Activated T-cell treated with anti-CD3 and anti-CD28 coated beads, Interleukin-2, amount 50 U/mL, for 4 hours (primary cell): ENCODE results near the gene LRP6. TPM values are rescaled to one million over a fixed set of nuclear protein-coding genes. Genes with fewer than 3 reads are reported as not detected.
A peak's percentile ranks its signal among the peaks of the same experiment; 100 is the strongest.
"Not testable (repeated sequence)": the region's sequence is repeated elsewhere in the genome, so short reads cannot be mapped to it uniquely, and the experiment has no call there.

Source experiments
- ATAC-seq, 2 donors: fragments of 200-7000 bp; cut with Tn5 transposase; one replicate each; pipeline ENCODE4 v1.10.0; 2021
- DNase-seq: peaks from one replicate; pipeline ENCODE4 v3.0.0-alpha.2; 2020
- H3K27me3 Mint-ChIP-seq: one replicate; pipeline ENCODE4 v1.8.0; 2021; ENCODE audit warnings: low read depth, mixed read lengths
- H3K36me3 Mint-ChIP-seq: one replicate; pipeline ENCODE4 v1.8.0; 2022; ENCODE audit warnings: mixed read lengths; ENCODE audit not compliant: insufficient read depth
- H3K4me1 Mint-ChIP-seq: one replicate; pipeline ENCODE4 v1.8.0; 2021; ENCODE audit warnings: low read depth, mixed read lengths
- H3K4me3 Mint-ChIP-seq: one replicate; pipeline ENCODE4 v1.8.0; 2021; ENCODE audit warnings: mild to moderate bottlenecking, moderate library complexity, mixed read lengths
- H3K9me3 Mint-ChIP-seq: one replicate; pipeline ENCODE4 v1.8.0; 2021; ENCODE audit warnings: mixed read lengths
- total RNA-seq, 3 donors: library from RNA; stranded (reverse); gene quantifications; one replicate each; pipeline ENCODE4 v1.2.1, GENCODE V29; 2021

LRP6 gene
- 1 to 10 TPM; 4.8 to 8.0 (median 7.9) TPM for total RNA-seq

DNA sequence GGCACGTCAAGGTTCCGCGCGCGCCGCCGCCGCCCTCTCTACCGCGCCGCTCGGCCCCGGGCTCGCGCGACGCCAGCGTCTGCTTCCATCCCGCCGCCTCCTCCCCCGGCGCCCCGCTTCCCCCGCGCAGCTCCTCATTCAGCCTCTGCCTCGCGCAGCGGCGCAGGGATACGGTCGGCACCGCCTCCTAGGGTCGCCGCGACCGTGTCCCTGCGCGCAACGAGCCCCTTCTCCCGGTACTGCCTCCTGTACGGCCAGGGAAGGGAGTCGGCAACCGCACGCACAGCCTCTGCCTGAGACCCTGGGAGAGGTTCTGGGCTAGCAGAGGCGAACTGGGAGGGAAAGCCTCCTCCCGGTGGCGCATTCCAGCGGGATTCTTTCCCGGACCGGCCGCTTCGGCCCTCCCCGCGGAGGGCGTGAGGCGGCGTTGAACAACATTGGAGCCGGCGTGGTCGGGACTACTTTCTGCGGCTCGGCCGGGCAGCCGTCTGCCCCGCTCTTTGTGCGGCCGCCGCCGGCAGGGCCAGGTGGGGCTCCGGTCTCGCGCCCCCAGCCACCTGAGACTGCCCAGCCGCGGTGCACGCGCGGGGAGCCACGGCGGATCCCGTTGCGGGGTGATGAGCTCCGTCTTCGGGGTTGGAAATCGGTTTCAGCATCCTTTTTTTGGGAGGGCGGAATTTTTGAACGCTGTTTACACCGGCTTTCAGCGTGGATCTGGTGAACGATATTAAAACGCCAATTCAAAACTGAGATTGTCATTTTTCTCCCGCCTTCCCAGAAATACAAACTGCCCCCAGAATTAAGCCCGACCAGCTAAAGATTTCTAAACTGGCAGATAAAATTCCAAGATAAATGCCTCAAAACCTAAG, at the start of gene LRP6:
Gene LRP6 (minus strand): TSS at position 172 of the 869 bp plus-strand sequence. CDS start 309 bp downstream, outside the sequence.
- Mint-ChIP-seq H3K27me3 (peaks cover 29% of the 10 kb centered on the region), H3K36me3 (no peaks in the 10 kb centered on the region), H3K4me3 (peak within 1 kb of the TSS; percentile 86), H3K9me3 (no peaks in the 10 kb centered on the region), H3K4me1 (peaks cover 17% of the 10 kb centered on the region)
- DNase-seq (peak; percentile 71), ATAC-seq (peak; percentile 95 to 96)

DNA sequence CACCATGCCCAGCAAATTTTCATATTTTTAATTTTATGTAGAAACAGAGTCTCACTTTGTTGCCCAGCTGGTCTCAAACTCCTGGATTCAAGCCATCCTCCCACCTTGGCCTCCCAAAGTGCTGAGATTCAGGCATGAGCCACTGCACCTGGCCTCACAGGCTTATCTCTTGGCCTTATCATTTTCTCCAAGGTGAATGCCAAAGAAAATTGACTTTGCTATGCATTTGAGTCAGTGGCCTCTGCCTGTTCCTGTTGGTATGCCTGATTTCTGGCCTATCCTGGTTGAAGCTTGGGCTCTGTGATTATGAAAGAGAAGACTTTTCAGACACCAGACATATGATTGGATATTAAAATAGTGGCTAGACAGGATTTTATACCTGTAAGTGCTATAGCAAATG, 49.0 kb upstream of the LRP6 start:
- Mint-ChIP-seq H3K9me3 (no peaks in the 10 kb centered on the region), H3K27me3 (peaks cover 4% of the 10 kb centered on the region), H3K4me3 (no peak overlapping the region), H3K4me1 (peaks cover 2% of the 10 kb centered on the region), H3K36me3 (no peaks in the 10 kb centered on the region)
- ATAC-seq (no peak), DNase-seq (no peak)

GRCh38 chr12:12310695-12311094, 43.9 kb upstream of the LRP6 start:
- not testable (repeated sequence) for H3K9me3 Mint-ChIP-seq, H3K27me3 Mint-ChIP-seq, DNase-seq, H3K36me3 Mint-ChIP-seq, H3K4me1 Mint-ChIP-seq, ATAC-seq, H3K4me3 Mint-ChIP-seq

GRCh38 chr12:12305568-12306300, 38.9 kb upstream of the LRP6 start:
- no peak for DNase-seq
- ATAC-seq = peak in 1 of 2 donors; percentile 32
- H3K4me1 Mint-ChIP-seq = no peaks in the 10 kb centered on the region
- no peaks in the 10 kb centered on the region for H3K36me3 Mint-ChIP-seq
- H3K4me3 Mint-ChIP-seq = no peak overlapping the region
- peaks cover 10% of the 10 kb centered on the region for H3K27me3 Mint-ChIP-seq
- H3K9me3 Mint-ChIP-seq = peaks cover 3% of the 10 kb centered on the region

DNA sequence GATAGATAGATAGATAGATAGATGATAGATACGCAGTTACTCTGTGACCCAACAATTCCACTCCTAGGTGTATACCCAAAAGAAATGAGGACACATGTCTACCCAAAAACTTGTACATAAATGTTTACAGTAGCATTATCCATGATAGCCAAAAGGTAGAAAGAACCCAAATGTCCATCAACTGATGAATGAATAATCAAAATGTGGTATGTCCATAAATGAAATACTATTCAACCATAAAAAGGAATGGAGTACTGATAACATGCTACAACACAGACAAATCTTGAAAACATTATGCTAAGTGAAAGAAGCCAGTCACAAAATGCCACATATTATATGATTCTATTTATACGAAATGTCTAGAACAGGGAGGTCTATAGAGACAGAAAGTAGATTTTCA, 36.1 kb upstream of the LRP6 start:
- H3K4me3 Mint-ChIP-seq = no peak overlapping the region
- no peaks in the 10 kb centered on the region for H3K4me1 Mint-ChIP-seq
- peaks cover 3% of the 10 kb centered on the region for H3K9me3 Mint-ChIP-seq
- ATAC-seq (no peak), DNase-seq (no peak)
- peaks cover 10% of the 10 kb centered on the region for H3K27me3 Mint-ChIP-seq
- H3K36me3 Mint-ChIP-seq = no peaks in the 10 kb centered on the region

GRCh38 chr12:12301122-12301521, 34.3 kb upstream of the LRP6 start:
- Mint-ChIP-seq H3K36me3 (no peaks in the 10 kb centered on the region), H3K27me3 (peaks cover 8% of the 10 kb centered on the region), H3K4me1 (no peaks in the 10 kb centered on the region), H3K9me3 (peaks cover 3% of the 10 kb centered on the region), H3K4me3 (no peak overlapping the region)
- ATAC-seq = no peak
- no peak for DNase-seq

GRCh38 chr12:12297201-12297830, 30.5 kb upstream of the LRP6 start:
- H3K27me3 Mint-ChIP-seq = peaks cover 4% of the 10 kb centered on the region
- H3K36me3 Mint-ChIP-seq = no peaks in the 10 kb centered on the region
- no peaks in the 10 kb centered on the region for H3K9me3 Mint-ChIP-seq
- H3K4me3 Mint-ChIP-seq = no peak overlapping the region
- DNase-seq (no peak), ATAC-seq (no peak)
- no peaks in the 10 kb centered on the region for H3K4me1 Mint-ChIP-seq

DNA sequence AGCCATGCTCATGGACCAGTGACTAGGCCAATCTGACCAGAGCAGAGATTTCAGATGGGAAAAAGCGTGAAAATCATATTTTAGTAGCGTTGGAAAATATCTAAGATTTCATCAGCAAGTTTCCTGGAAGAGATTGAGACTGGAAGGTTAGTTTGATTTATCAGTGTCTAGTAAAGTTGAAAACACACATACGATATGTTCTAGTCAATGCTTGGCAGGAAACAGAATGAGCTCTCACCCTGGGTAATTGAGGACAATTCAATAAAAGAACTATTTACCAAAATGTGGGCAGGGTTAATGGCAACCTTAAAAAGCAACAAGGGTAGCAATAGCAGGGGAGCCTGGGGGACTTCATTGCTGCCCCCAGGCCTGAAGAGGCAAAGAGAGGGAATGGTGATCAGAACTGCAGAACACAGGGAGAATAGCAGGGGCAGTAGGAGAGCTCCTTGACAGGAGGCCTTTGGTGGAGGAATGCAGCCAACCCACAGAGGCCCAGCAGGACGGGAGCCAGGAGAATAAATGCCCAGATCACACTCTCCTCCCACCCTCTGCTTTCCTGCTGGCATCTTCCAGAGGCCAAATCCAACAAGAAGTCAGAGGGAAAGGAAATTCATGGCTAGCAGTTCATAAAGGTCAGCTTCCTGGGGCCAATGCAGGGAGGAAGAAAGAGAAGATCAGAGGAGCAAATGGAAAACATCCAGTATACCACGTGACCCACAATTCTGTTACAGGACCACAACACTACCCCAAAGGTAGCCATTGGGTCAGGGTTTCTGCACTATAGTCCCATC, 27.6 kb upstream of the LRP6 start:
- H3K9me3 Mint-ChIP-seq = no peaks in the 10 kb centered on the region
- ATAC-seq = no peak
- no peaks in the 10 kb centered on the region for H3K36me3 Mint-ChIP-seq
- H3K27me3 Mint-ChIP-seq = no peaks in the 10 kb centered on the region
- H3K4me1 Mint-ChIP-seq = peaks cover 4% of the 10 kb centered on the region
- no peak for DNase-seq
- H3K4me3 Mint-ChIP-seq = no peak overlapping the region

DNA sequence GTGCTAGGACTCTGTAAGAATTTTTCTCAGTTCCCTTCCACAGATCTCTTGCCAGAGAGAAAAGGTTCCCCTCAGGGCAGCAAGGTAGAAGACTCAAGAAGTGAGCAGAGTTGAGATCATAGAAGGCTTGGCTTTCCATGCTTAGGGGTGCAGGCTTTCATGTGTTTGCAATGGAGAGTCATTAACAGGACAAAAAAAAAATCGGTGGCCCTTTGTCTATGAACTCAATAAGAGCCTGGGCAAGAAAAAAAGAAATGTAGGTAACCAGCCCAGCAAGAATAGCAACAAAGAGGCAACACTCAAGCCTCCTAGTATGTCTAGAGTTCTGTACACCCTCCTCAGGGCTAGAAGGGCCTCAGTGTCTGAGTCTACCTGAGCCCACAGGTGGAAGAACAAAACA, 23.4 kb upstream of the LRP6 start:
- H3K4me3 Mint-ChIP-seq = no peak overlapping the region
- DNase-seq (no peak), ATAC-seq (no peak)
- H3K36me3 Mint-ChIP-seq = no peaks in the 10 kb centered on the region
- peaks cover 4% of the 10 kb centered on the region for H3K4me1 Mint-ChIP-seq
- no peaks in the 10 kb centered on the region for H3K9me3 Mint-ChIP-seq
- H3K27me3 Mint-ChIP-seq = no peaks in the 10 kb centered on the region

DNA sequence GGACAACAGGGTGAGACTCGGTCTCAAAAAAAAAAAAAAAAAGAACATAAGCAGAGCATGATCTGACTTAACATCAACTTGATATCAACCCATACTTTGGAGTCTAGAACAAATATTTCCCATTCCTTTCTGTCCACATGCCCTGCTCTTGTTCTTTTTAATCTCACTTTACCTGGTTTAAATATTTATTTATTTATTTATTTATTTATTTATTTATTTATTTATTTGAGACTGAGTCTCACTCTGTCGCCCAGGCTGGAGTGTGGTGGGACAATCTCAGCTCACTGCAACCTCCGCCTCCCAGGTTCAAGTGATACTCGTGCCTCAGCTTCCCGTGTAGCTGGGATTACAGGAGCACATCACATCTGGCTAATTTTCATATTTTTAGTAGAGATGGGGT, 19.6 kb upstream of the LRP6 start:
- H3K4me1 Mint-ChIP-seq = peaks cover 4% of the 10 kb centered on the region
- no peak for ATAC-seq
- no peaks in the 10 kb centered on the region for H3K9me3 Mint-ChIP-seq
- DNase-seq = no peak
- no peaks in the 10 kb centered on the region for H3K36me3 Mint-ChIP-seq
- peaks cover 10% of the 10 kb centered on the region for H3K27me3 Mint-ChIP-seq
- H3K4me3 Mint-ChIP-seq = no peak overlapping the region

- no peak for DNase-seq
- no peak overlapping the region for H3K4me3 Mint-ChIP-seq
- peaks cover 15% of the 10 kb centered on the region for H3K27me3 Mint-ChIP-seq
- peak in 1 of 2 donors; percentile 27 for ATAC-seq
- H3K36me3 Mint-ChIP-seq = no peaks in the 10 kb centered on the region
- no peaks in the 10 kb centered on the region for H3K4me1 Mint-ChIP-seq
- H3K9me3 Mint-ChIP-seq = peaks cover 2% of the 10 kb centered on the region
These were observed 16.0 kb upstream of the LRP6 start for GRCh38 chr12:12282761-12283425.

- Mint-ChIP-seq H3K27me3 (peaks cover 15% of the 10 kb centered on the region), H3K4me3 (no peak overlapping the region), H3K36me3 (no peaks in the 10 kb centered on the region), H3K4me1 (no peaks in the 10 kb centered on the region), H3K9me3 (peaks cover 7% of the 10 kb centered on the region)
- no peak for DNase-seq
- no peak for ATAC-seq
These were observed 15.4 kb upstream of the LRP6 start for GRCh38 chr12:12282202-12282601.

DNA sequence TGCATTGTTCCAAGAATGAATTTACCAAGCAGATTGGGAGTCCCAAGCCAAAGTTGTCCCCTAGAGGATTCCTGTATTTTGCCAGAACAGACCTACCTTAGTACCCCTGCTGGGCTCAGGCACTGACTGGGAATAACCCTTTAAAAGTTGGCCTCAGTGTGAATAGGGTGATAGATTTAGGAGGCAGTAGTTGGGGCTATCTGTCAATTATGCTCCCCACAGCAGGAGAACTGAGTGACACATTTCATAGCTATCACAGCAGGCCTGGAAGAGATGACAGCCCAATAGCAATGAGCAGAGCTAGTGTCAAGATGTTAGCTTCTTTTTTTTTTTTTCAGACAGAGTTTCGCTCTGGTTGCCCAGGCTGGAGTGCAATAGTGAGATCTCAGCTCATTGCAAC, 14.3 kb upstream of the LRP6 start:
- H3K27me3 Mint-ChIP-seq = peaks cover 15% of the 10 kb centered on the region
- no peak for ATAC-seq

More for the DNA sequence above, 14.3 kb upstream of the LRP6 start:
- no peak overlapping the region for H3K4me3 Mint-ChIP-seq
- H3K9me3 Mint-ChIP-seq = peaks cover 10% of the 10 kb centered on the region
- no peaks in the 10 kb centered on the region for H3K4me1 Mint-ChIP-seq
- H3K36me3 Mint-ChIP-seq = no peaks in the 10 kb centered on the region
- DNase-seq = no peak
